Hematopoietic multipotent progenitor cell treated with erythropoietin and hydrocortisone succinate and interleukin-3 and kit ligand, for 15 days (in vitro differentiated cells): ENCODE results near the gene CIAO3.

ENCODE experiments used
- DNase-seq: peaks from one replicate; pipeline ENCODE4 v3.0.0-alpha.2; 2015; ENCODE audit warnings: low spot score

Gene CIAO3

GRCh38 chr16:709566-710499, 31.0 kb downstream of the CIAO3 start:
- no peak for DNase-seq

GRCh38 chr16:708959-709358, 31.8 kb downstream of the CIAO3 start:
- no peak for DNase-seq

GRCh38 chr16:708019-708418, 32.8 kb downstream of the CIAO3 start:
- DNase-seq: no peak

DNA sequence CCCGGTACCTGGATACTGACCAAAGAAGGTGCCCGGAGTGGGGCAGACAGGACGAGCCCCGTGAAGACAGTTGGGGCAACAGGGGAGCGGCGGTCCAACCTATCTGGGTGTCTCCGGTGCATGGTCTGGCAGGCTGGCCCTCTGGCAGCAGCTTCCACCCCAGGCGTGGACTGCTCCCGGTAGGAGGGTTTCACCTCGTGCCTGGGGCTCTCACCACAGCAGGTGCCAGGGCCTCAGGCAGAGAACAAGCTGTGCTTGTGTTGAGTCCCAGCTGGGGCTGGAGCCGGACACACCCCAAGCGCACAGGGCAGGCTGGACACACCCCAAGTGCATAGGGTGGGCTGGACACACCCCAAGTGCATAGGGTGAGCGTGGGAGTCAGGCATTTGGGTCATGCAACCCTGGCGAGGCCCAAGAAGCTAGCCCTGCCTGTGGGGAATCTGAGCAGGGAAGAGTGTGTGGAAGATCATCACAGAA, 33.7 kb downstream of the CIAO3 start:
- no peak for DNase-seq

DNA sequence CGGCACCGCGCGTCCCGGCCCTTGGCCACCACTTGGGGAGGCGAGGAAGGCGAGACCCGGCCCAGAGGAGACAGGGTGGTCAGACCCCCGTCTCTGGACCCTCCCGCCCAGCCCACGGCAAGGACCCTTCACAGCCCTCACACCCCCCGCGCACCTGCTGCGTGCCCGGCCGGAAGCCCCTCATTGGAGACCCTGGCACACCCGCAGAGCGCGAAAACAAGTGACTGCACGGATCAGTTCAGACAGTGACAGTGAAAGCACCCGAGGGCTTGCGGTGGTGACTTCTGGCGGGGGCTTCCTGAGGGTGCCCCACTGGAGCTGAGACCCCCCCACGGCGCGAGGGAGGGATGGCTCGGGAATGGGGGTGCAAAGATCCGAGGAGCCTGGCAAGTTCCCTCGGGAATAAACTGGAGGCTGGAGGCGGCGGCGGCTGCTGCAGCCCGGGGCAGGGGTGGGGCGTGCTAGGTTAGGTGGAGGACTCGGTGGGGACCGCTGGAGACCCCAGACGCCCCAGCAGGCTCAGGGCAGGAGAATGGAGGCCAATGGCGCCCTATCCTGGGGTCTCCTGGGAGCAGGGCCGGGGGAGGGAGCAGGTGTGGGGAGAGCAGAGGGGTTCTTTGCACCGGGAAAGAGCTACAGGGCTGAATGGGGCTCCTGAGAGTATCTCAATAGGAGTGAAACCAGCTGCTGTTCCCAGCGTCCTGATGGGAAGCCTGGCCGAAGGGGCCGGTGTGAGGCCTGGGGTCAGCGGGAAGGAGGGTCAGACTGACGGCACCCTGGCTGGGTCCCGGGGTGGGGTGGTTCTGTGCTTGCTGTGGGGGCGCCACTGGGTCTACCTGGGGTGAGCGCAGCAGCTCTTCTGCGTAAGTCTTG, 34.4 kb downstream of the CIAO3 start:
- DNase-seq: no peak

GRCh38 chr16:705431-706188, 35.2 kb downstream of the CIAO3 start, which contains the start of gene FBXL16:
Gene FBXL16 (minus strand): TSS chr16:705801. CDS start chr16:697405, 8,396 bp downstream.
- no peak for DNase-seq

- no peak for DNase-seq
These were observed 36.0 kb downstream of the CIAO3 start for GRCh38 chr16:704552-705380.

- DNase-seq: no peak
These were observed 36.8 kb downstream of the CIAO3 start for GRCh38 chr16:704047-704446.

DNA sequence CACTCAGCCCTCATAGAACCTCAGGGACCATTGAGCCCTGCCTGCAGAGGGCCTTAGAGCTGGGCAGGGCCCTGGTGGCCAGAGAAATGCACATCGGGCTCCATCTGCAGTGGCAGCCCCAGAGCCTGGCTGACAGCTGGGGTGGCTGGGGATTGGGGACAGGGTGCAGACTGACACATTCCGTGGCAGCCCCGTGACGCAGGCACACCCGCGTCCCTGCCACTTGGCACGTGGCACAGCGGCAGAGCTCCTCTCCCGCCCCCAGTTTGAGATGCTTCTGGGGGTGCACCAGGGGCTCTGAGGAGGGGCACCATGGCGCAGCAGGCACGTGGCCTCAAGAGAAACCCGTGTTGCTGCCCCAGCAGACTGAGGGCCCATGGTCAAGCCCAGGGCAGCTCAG, 37.4 kb downstream of the CIAO3 start:
- no peak for DNase-seq

DNA sequence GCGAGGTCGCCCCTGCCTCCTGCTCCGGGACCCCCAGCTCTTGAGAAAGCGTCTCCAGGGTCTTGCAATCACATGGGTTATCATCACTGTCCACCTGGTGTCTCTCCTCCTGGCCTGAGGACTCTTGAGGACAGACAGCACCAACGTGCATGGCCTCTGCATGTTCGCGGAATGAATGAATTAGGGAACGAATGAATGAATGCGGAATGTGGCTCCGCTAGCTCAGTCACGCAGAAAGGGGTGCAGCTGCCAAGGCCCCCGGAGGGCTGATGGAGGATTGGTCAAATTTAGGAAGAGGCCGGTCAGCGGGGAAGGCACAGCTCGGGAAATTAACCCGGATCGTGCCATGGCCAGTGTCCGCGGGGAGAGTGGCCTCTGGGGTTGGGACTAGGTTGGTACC, 38.5 kb downstream of the CIAO3 start:
- no peak for DNase-seq

- no peak for DNase-seq
These were observed 39.9 kb downstream of the CIAO3 start for GRCh38 chr16:700684-701584.

DNA sequence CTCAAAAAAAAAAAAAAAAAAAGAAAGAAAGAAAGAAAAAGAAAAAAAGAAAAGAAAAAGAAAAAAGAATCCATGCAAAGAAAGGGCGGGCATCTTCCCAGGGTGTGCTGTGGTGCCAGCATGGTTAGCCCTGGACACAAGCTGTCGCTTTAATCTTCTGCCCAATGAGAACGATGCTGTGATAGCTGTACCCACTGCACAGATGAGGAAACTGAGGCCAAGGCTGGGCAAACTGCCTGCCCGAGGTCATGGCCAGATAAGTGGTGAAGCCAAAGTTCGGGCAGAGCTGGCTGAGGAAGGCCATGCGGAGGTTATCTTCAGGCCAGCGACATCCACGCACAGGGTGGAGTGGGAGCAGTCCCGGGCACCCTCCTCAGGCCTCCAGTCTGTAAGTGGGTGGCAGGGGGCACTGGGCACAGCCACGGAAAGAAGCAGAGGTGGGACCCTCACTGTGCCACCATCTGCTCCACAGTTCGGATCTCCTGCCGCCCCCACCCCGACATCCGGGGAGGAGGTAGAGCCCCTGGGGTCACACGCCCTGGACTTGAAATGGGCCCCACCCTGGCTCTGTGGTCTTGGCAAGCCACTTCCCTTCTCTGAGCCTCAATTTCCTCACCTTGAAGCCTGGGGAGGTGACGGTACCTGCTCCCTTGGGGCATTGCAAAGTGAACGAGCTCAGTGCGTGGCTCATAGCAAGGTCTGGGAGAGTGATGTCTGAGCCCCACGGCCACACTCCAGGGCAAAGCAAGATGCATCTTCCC, 41.7 kb downstream of the CIAO3 start:
- DNase-seq: no peak

- DNase-seq: no peak
These were observed 45.3 kb downstream of the CIAO3 start for GRCh38 chr16:695355-696089.

DNA sequence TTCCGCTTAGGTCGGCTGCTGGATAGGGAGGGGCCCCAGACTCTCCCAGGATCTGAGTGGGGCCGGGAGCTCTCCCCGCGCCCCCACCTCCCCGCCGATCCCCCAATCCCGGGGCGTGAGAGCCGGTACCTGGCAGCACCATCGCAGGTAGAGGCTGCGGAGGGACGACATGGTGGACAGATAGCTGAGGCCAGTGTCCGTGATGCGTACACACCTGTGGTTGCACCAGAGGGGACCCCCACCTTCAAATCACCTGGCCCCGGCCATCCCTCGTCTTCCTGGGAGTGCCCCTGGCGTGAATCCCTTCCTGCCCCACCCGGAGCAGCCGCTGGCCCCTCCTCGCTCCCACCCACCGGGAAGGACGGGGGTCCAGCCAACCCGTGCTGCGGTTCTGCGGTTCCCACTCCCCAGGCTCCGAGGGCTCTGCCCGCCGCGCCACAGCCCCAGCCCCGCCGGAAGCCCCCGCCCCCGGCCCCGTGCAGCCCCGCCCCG, 45.9 kb downstream of the CIAO3 start:
- DNase-seq: no peak

- DNase-seq: no peak
These were observed 46.5 kb downstream of the CIAO3 start for GRCh38 chr16:694187-694862.

DNA sequence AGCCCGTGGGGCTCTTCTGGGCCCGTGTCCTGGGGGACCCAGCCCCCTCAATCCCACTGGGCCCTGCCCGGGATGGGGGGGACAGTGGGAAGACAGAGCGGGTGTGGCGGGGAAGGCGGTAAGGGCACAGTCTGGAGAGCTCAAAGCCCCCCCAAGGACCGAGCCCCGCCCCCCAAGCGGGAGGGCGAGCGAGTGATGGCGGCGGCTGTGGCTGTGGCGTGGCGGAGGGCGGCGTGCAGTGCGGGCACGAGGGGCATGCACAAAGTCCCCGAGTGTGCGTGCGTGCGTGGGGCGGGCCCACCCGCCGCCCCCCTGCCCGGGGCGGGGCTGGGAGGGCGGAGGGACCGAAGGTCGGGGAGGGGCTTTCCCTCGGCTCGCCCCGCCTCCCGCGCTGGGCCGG, 47.0 kb downstream of the CIAO3 start:
- no peak for DNase-seq

- no peak for DNase-seq
These were observed 47.4 kb downstream of the CIAO3 start for GRCh38 chr16:693364-693763.
